ENCODE measurements around the gene FCGBP. TPM values are rescaled to one million over a fixed set of nuclear protein-coding genes. Genes with fewer than 3 reads are reported as not detected.

FCGBP gene
- total RNA-seq, 1 experiment from 2014 or later = 0.80 TPM

DNA sequence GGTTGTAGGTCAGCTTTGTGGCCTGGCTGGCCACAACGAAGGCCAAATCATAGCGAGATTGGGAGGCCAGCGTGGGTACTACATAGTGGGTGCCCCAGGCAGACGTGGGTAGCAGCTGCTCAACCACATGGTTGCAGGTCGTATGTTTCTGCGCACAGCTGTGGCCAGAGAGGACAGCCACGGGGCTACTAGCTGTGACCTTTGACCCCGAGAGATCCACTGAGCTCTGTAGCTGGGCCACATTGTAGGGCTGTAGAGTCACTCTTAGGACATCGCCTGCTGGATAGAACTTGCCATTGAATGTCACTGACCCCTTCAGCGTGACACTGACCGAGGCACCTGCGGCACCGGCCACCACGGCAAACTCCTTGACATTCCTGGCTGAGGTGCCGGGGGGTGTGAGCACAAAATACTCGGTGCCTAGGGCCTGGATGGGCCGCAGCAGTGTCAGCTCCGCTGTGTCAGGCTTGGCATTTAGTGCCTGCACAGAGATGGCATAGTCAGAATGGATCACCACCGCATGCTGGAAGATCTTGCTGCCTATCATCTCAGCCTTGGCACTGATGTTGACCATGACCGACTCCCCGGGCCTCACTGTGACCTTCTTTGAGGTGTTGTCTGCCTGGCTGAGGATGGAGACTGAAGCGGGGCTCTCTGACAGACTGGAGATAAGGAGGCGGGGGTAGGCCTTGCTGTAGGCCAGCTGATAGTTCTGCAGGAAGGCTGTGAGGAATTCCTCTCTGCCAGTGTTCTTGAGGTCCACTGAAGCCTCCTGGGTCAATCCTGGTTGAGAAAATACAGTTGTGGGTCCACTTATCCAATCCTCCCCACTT, 6.7 kb downstream of the FCGBP start:
- no peak for ATAC-seq
- no peak for DNase-seq
- CTCF ChIA-PET = no interaction called here
- intact Hi-C loops (cut with micrococcal nuclease) = no loop called here
- no peak overlapping the region for H2AFZ ChIP-seq (ENCODE audit: low read length)
- no peak overlapping the region for H3K9ac ChIP-seq (ENCODE audit: low read length)
- no peak for TF ChIP-seq EZH2 (IDR thresholded peaks at IDR 0.05; ENCODE audit: low read length, unreplicated experiment)
- TF ChIP-seq, protein P1, sequence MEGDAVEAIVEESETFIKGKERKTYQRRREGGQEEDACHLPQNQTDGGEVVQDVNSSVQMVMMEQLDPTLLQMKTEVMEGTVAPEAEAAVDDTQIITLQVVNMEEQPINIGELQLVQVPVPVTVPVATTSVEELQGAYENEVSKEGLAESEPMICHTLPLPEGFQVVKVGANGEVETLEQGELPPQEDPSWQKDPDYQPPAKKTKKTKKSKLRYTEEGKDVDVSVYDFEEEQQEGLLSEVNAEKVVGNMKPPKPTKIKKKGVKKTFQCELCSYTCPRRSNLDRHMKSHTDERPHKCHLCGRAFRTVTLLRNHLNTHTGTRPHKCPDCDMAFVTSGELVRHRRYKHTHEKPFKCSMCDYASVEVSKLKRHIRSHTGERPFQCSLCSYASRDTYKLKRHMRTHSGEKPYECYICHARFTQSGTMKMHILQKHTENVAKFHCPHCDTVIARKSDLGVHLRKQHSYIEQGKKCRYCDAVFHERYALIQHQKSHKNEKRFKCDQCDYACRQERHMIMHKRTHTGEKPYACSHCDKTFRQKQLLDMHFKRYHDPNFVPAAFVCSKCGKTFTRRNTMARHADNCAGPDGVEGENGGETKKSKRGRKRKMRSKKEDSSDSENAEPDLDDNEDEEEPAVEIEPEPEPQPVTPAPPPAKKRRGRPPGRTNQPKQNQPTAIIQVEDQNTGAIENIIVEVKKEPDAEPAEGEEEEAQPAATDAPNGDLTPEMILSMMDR (conservative IDR thresholded peaks at IDR 0.05; ENCODE audit: low read depth, low read length) = no peak
- no peak for TF ChIP-seq EZH2phosphoT487 (IDR thresholded peaks at IDR 0.05; ENCODE audit: borderline replicate concordance, low read length)
- H3F3A ChIP-seq (ENCODE audit: low read length, unreplicated experiment) = no peaks in the 10 kb centered on the region
- no peaks in the 10 kb centered on the region for H3K9me2 ChIP-seq (replicated peaks; ENCODE audit: low read length)
- H3K36me3 ChIP-seq (ENCODE audit: low read depth, low read length) = no peaks in the 10 kb centered on the region
- H3K9me3 ChIP-seq (ENCODE audit: low read length) = no peaks in the 10 kb centered on the region
- no peaks in the 10 kb centered on the region for H3K27me3 ChIP-seq (ENCODE audit: low read length)
- no peaks in the 10 kb centered on the region for H4K20me1 ChIP-seq (ENCODE audit: low read length)
- BruUV-seq (replicated peaks) = no TSS peak
- no peaks in the 10 kb centered on the region for H3K79me2 ChIP-seq (ENCODE audit: low read length)
- no peak overlapping the region for H3K27ac ChIP-seq (ENCODE audit: low read length)
- H3K4me2 ChIP-seq (ENCODE audit: low read length) = no peak overlapping the region
- H3K4me3 ChIP-seq (ENCODE audit: low read length) = no peak overlapping the region
- POLR2A ChIA-PET (ENCODE audit: unreplicated experiment) = no interaction called here
- no peaks in the 10 kb centered on the region for H3K4me1 ChIP-seq (ENCODE audit: insufficient read depth, low read length)

DNA sequence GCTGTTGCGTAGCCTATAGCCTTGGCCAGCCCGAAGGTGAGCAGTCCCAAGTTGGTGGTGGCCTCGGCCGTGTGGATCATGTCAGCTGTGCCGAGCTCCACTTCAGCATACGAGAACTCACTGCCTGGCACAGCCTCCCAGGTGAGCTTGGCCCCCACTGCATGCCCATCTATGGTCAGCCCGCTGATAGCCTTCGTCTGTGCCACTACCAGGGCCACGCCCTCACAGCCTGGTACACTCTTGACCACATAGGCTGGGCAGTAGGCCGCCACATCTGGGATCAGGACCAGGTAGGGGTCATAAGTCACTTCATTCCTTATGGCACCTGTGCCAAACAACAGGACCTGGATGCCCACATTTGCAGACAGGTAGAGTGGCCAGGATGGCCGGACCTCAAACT, 7.4 kb downstream of the FCGBP start:
- no peak for ATAC-seq
- BruUV-seq (replicated peaks) = no TSS peak

More for the DNA sequence above, 7.4 kb downstream of the FCGBP start:
- Histone ChIP-seq H3K36me3 (ENCODE audit: low read depth, low read length) (no peaks in the 10 kb centered on the region), H3K9me3 (ENCODE audit: low read length) (no peaks in the 10 kb centered on the region), H3K27me3 (ENCODE audit: low read length) (no peaks in the 10 kb centered on the region), H3K4me2 (ENCODE audit: low read length) (no peak overlapping the region), H3K4me1 (ENCODE audit: insufficient read depth, low read length) (no peaks in the 10 kb centered on the region), H3K9ac (ENCODE audit: low read length) (no peak overlapping the region), H3K9me2 (replicated peaks; ENCODE audit: low read length) (no peaks in the 10 kb centered on the region), H4K20me1 (ENCODE audit: low read length) (no peaks in the 10 kb centered on the region), H3K27ac (ENCODE audit: low read length) (no peak overlapping the region), H2AFZ (ENCODE audit: low read length) (no peak overlapping the region), H3K79me2 (ENCODE audit: low read length) (no peaks in the 10 kb centered on the region), H3K4me3 (ENCODE audit: low read length) (no peak overlapping the region), H3F3A (ENCODE audit: low read length, unreplicated experiment) (no peaks in the 10 kb centered on the region)
- intact Hi-C loops (cut with micrococcal nuclease) = no loop called here
- POLR2A ChIA-PET (ENCODE audit: unreplicated experiment) = no interaction called here
- CTCF ChIA-PET = no interaction called here
- no peak for DNase-seq
- TF ChIP-seq EZH2 (IDR thresholded peaks at IDR 0.05; ENCODE audit: low read length, unreplicated experiment) = no peak
- TF ChIP-seq, protein P1 (conservative IDR thresholded peaks at IDR 0.05; ENCODE audit: low read depth, low read length) = no peak
- TF ChIP-seq EZH2phosphoT487 (IDR thresholded peaks at IDR 0.05; ENCODE audit: borderline replicate concordance, low read length) = no peak
